ENCODE results near the gene CD48.
A peak's percentile ranks its signal among the peaks of the same experiment; 100 is the strongest.

Gene CD48

DNA sequence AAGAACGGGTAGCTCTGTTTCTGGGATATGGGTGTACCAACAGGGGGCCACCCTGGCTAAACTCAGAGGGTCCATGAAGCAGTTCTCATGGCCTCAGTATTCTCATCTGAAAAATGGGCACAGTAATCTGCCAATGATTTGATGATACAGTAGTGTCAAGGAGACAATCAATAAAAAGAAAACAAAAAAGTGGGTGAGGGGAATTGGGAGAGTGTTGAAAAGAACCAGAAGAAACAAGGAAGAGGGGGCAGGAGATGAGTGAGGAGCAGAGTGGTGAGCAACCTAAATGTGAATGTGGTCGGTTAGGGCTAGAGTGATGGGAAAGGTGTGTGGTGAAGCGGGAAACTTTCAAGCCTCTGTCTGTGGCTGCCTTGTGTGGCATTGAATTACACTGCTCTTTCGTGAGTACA, 29.5 kb upstream of the CD48 start:
- Histone ChIP-seq H3K36me3 (ENCODE audit: control insufficient read depth, insufficient read depth, low read length) (no peaks in the 10 kb centered on the region), H4K8ac (ENCODE audit: low read depth, low read length) (no peak overlapping the region), H3K23ac (ENCODE audit: low read length) (no peak overlapping the region), H2BK15ac (replicated peaks; ENCODE audit: low read depth) (no peak overlapping the region), H3K4me3 (ENCODE audit: low read length) (no peak overlapping the region), H3K79me1 (ENCODE audit: low read length) (no peaks in the 10 kb centered on the region), H2AK5ac (ENCODE audit: low read length) (no peak overlapping the region), H3K9ac (ENCODE audit: low read length) (no peak overlapping the region), H3K79me2 (ENCODE audit: control insufficient read depth, insufficient read depth, low read length) (no peaks in the 10 kb centered on the region), H2BK5ac (ENCODE audit: low read length) (no peak overlapping the region), H3K4me2 (ENCODE audit: low read length) (no peak overlapping the region), H3K27me3 (ENCODE audit: insufficient read depth, low read length, poor library complexity) (no peaks in the 10 kb centered on the region), H3K56ac (ENCODE audit: low read length) (peak overlapping the region; percentile 38), H3K18ac (ENCODE audit: low read length) (no peak overlapping the region), H3K27ac (ENCODE audit: low read depth, low read length) (no peak overlapping the region), H3K4me1 (ENCODE audit: control insufficient read depth, low read depth, low read length) (peaks cover 3% of the 10 kb centered on the region), H4K5ac (ENCODE audit: low read length) (no peak overlapping the region), H2BK120ac (ENCODE audit: low read depth, low read length) (no peak overlapping the region), H3K4ac (ENCODE audit: low read depth, low read length) (no peak overlapping the region)
- WGBS (ENCODE audit: extremely low coverage, insufficient coverage, low lambda C conversion rate) = no CpG with 5 or more reads among the region's 4 CpGs
- DNase-seq = no peak

DNA sequence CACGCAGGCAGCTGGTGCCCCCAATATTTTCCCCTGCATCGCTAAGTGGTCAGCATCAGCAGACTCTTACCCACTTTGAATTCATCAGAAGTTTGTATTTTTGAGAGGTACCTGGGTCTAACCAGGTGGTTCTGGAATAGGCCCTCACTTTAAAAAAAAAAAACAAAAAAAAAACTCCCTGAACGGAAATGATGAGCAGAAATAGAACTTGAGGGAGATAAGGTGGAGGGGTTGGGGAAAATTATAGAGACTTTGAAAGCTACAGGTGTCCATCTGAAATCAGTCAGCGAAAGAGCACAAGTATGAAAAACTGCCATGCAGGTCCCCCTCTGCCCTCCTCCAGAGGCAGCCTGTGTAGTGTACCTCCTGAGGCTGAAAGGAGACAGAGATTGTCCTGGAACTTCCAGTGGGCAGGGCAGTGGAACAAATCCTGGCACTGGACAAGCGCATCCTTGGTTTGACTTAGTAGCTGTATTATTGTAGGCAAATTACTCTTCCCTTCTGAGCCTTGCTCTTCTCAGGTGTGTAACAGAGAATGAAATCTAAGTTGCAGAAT, 28.6 kb upstream of the CD48 start:
- Histone ChIP-seq H3K4me3 (ENCODE audit: low read length) (no peak overlapping the region), H3K36me3 (ENCODE audit: control insufficient read depth, insufficient read depth, low read length) (no peaks in the 10 kb centered on the region), H3K27me3 (ENCODE audit: insufficient read depth, low read length, poor library complexity) (no peaks in the 10 kb centered on the region), H3K4me2 (ENCODE audit: low read length) (no peak overlapping the region), H3K79me2 (ENCODE audit: control insufficient read depth, insufficient read depth, low read length) (no peaks in the 10 kb centered on the region), H4K8ac (ENCODE audit: low read depth, low read length) (no peak overlapping the region), H3K56ac (ENCODE audit: low read length) (no peak overlapping the region), H3K23ac (ENCODE audit: low read length) (no peak overlapping the region), H3K18ac (ENCODE audit: low read length) (no peak overlapping the region), H2BK120ac (ENCODE audit: low read depth, low read length) (no peak overlapping the region), H3K27ac (ENCODE audit: low read depth, low read length) (no peak overlapping the region), H2BK15ac (replicated peaks; ENCODE audit: low read depth) (no peak overlapping the region), H3K4me1 (ENCODE audit: control insufficient read depth, low read depth, low read length) (peaks cover 3% of the 10 kb centered on the region), H2AK5ac (ENCODE audit: low read length) (no peak overlapping the region), H2BK5ac (ENCODE audit: low read length) (no peak overlapping the region), H3K9ac (ENCODE audit: low read length) (no peak overlapping the region), H3K4ac (ENCODE audit: low read depth, low read length) (no peak overlapping the region), H3K79me1 (ENCODE audit: low read length) (no peaks in the 10 kb centered on the region), H4K5ac (ENCODE audit: low read length) (no peak overlapping the region)
- no CpG with 5 or more reads among the region's 5 CpGs for WGBS (ENCODE audit: extremely low coverage, insufficient coverage, low lambda C conversion rate)
- no peak for DNase-seq

DNA sequence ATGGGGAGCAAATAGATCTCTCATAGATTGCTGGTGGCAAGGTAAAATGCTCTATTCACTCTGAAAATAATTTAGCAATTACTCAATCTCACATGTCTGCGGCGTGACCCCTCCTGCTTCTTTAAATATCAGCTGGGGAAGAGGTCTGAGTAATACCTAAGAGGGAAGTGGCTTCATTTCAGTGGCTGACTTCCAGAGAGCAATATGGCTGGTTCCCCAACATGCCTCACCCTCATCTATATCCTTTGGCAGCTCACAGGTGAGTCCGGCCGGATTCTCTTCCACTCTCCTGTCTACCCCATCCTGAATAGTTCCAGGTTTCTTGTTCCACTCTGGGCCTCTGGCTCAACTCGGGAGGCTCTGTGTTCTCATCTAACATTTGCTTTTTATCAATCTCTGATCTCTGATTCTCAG, 27.5 kb upstream of the CD48 start, which contains the start of gene SLAMF7:
TSS of gene SLAMF7 (plus strand) at position 150 of the 414 bp plus-strand sequence. CDS start at position 205, 55 bp downstream.
- no peak within 1 kb of the TSS for H3K4me3 ChIP-seq (ENCODE audit: low read length)
- no peak within 1 kb of the TSS for H3K4ac ChIP-seq (ENCODE audit: low read depth, low read length)
- WGBS (ENCODE audit: extremely low coverage, insufficient coverage, low lambda C conversion rate) = no CpG with 5 or more reads among the region's 5 CpGs
- H2BK120ac ChIP-seq (ENCODE audit: low read depth, low read length) = no peak within 1 kb of the TSS
- H3K27ac ChIP-seq (ENCODE audit: low read depth, low read length) = no peak within 1 kb of the TSS
- no peak within 1 kb of the TSS for H4K8ac ChIP-seq (ENCODE audit: low read depth, low read length)
- H3K56ac ChIP-seq (ENCODE audit: low read length) = no peak within 1 kb of the TSS
- H3K4me1 ChIP-seq (ENCODE audit: control insufficient read depth, low read depth, low read length) = peaks cover 3% of the 10 kb centered on the region
- H3K79me2 ChIP-seq (ENCODE audit: control insufficient read depth, insufficient read depth, low read length) = no peaks in the 10 kb centered on the region
- H4K5ac ChIP-seq (ENCODE audit: low read length) = no peak within 1 kb of the TSS
- H2BK5ac ChIP-seq (ENCODE audit: low read length) = no peak within 1 kb of the TSS
- no peaks in the 10 kb centered on the region for H3K36me3 ChIP-seq (ENCODE audit: control insufficient read depth, insufficient read depth, low read length)
- no peaks in the 10 kb centered on the region for H3K27me3 ChIP-seq (ENCODE audit: insufficient read depth, low read length, poor library complexity)
- H2BK15ac ChIP-seq (replicated peaks; ENCODE audit: low read depth) = no peak within 1 kb of the TSS
- no peak within 1 kb of the TSS for H2AK5ac ChIP-seq (ENCODE audit: low read length)
- H3K23ac ChIP-seq (ENCODE audit: low read length) = no peak within 1 kb of the TSS
- H3K4me2 ChIP-seq (ENCODE audit: low read length) = no peak within 1 kb of the TSS
- H3K79me1 ChIP-seq (ENCODE audit: low read length) = no peaks in the 10 kb centered on the region
- no peak within 1 kb of the TSS for H3K18ac ChIP-seq (ENCODE audit: low read length)
- no peak within 1 kb of the TSS for H3K9ac ChIP-seq (ENCODE audit: low read length)
- DNase-seq = no peak

DNA sequence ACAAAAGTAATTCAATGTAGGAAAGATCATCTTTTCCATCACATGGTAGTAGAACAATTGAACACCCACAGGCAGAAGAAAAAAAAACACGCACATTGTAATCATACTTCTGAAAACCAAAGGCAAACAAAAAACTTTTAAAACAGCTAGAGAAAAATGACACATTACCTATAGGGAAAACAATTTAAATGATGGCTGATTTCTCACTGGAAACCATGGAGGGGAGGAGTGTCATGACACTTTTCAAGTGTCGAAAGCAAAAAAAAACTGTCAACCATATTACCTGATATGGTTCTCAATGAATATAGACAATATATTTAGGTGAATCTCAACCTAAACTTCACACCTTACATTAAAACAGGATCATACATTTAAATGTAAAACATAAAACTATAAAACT, 26.6 kb upstream of the CD48 start:
- DNase-seq = no peak
- no peak overlapping the region for H4K8ac ChIP-seq (ENCODE audit: low read depth, low read length)
- WGBS (ENCODE audit: extremely low coverage, insufficient coverage, low lambda C conversion rate) = no CpG with 5 or more reads among the region's 2 CpGs
- H3K4ac ChIP-seq (ENCODE audit: low read depth, low read length) = no peak overlapping the region
- H3K4me3 ChIP-seq (ENCODE audit: low read length) = no peak overlapping the region
- H2BK15ac ChIP-seq (replicated peaks; ENCODE audit: low read depth) = no peak overlapping the region
- H3K18ac ChIP-seq (ENCODE audit: low read length) = no peak overlapping the region
- no peak overlapping the region for H4K5ac ChIP-seq (ENCODE audit: low read length)
- no peak overlapping the region for H3K9ac ChIP-seq (ENCODE audit: low read length)
- no peaks in the 10 kb centered on the region for H3K36me3 ChIP-seq (ENCODE audit: control insufficient read depth, insufficient read depth, low read length)
- no peak overlapping the region for H3K4me2 ChIP-seq (ENCODE audit: low read length)
- H3K23ac ChIP-seq (ENCODE audit: low read length) = no peak overlapping the region
- no peak overlapping the region for H2AK5ac ChIP-seq (ENCODE audit: low read length)
- no peaks in the 10 kb centered on the region for H3K79me1 ChIP-seq (ENCODE audit: low read length)
- no peak overlapping the region for H3K56ac ChIP-seq (ENCODE audit: low read length)
- H3K4me1 ChIP-seq (ENCODE audit: control insufficient read depth, low read depth, low read length) = peaks cover 3% of the 10 kb centered on the region
- H3K27ac ChIP-seq (ENCODE audit: low read depth, low read length) = no peak overlapping the region
- no peaks in the 10 kb centered on the region for H3K79me2 ChIP-seq (ENCODE audit: control insufficient read depth, insufficient read depth, low read length)
- no peaks in the 10 kb centered on the region for H3K27me3 ChIP-seq (ENCODE audit: insufficient read depth, low read length, poor library complexity)
- no peak overlapping the region for H2BK5ac ChIP-seq (ENCODE audit: low read length)
- H2BK120ac ChIP-seq (ENCODE audit: low read depth, low read length) = no peak overlapping the region

DNA sequence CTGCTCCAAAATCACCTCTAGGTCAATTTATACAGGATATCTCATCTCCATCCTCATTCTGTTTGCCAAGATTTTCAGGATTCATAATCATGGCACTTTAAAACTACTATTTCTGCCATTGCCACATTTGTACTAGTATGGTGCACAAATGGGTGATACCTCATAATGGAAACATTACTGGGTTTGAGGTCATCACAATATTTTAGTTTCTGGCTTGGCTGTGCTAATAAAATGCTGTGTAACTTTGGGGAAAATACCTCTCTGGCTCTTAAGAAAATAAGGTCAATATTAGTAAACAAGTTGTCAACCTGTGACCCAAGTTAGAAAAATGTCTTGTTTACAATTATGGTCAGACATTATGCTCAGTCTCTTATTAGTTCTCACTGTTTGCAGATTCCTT, 22.7 kb upstream of the CD48 start:
- H3K79me2 ChIP-seq (ENCODE audit: control insufficient read depth, insufficient read depth, low read length) = no peaks in the 10 kb centered on the region
- no peak overlapping the region for H2AK5ac ChIP-seq (ENCODE audit: low read length)
- no peak overlapping the region for H3K27ac ChIP-seq (ENCODE audit: low read depth, low read length)
- no peaks in the 10 kb centered on the region for H3K79me1 ChIP-seq (ENCODE audit: low read length)
- no peak overlapping the region for H3K56ac ChIP-seq (ENCODE audit: low read length)
- H4K8ac ChIP-seq (ENCODE audit: low read depth, low read length) = no peak overlapping the region
- H2BK120ac ChIP-seq (ENCODE audit: low read depth, low read length) = no peak overlapping the region
- H3K4me1 ChIP-seq (ENCODE audit: control insufficient read depth, low read depth, low read length) = no peaks in the 10 kb centered on the region
- no peak overlapping the region for H3K9ac ChIP-seq (ENCODE audit: low read length)
- no peak overlapping the region for H3K4ac ChIP-seq (ENCODE audit: low read depth, low read length)
- H3K4me3 ChIP-seq (ENCODE audit: low read length) = no peak overlapping the region
- no peaks in the 10 kb centered on the region for H3K27me3 ChIP-seq (ENCODE audit: insufficient read depth, low read length, poor library complexity)
- no peak overlapping the region for H3K23ac ChIP-seq (ENCODE audit: low read length)
- H3K18ac ChIP-seq (ENCODE audit: low read length) = no peak overlapping the region
- no peak overlapping the region for H2BK15ac ChIP-seq (replicated peaks; ENCODE audit: low read depth)
- DNase-seq = no peak
- H3K36me3 ChIP-seq (ENCODE audit: control insufficient read depth, insufficient read depth, low read length) = no peaks in the 10 kb centered on the region
- H3K4me2 ChIP-seq (ENCODE audit: low read length) = no peak overlapping the region
- H4K5ac ChIP-seq (ENCODE audit: low read length) = no peak overlapping the region
- H2BK5ac ChIP-seq (ENCODE audit: low read length) = no peak overlapping the region

DNA sequence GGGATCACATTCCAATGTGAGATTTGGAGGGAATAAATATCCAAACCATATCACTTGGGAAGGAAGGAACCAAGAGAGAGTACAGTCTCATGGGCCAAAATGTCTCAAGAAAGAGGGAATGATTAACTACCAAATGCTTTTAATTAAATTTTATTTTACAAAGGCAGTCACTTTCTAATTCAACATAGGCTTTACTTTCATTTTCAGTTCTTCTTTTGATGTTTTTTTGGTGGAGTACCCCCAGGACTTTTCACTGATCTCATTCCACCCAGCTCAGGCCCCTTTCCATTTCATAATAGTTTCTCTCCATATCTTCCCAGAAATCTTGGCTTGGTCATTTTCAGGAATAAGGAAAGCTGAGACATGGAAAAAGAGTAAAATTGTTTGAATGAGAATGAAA, 22.3 kb upstream of the CD48 start:
- Histone ChIP-seq H4K5ac (ENCODE audit: low read length) (no peak overlapping the region), H3K9ac (ENCODE audit: low read length) (no peak overlapping the region), H3K23ac (ENCODE audit: low read length) (no peak overlapping the region), H3K4me3 (ENCODE audit: low read length) (no peak overlapping the region), H3K79me1 (ENCODE audit: low read length) (no peaks in the 10 kb centered on the region), H2BK120ac (ENCODE audit: low read depth, low read length) (no peak overlapping the region), H3K36me3 (ENCODE audit: control insufficient read depth, insufficient read depth, low read length) (no peaks in the 10 kb centered on the region), H4K8ac (ENCODE audit: low read depth, low read length) (no peak overlapping the region), H3K4ac (ENCODE audit: low read depth, low read length) (no peak overlapping the region), H3K79me2 (ENCODE audit: control insufficient read depth, insufficient read depth, low read length) (no peaks in the 10 kb centered on the region), H3K27ac (ENCODE audit: low read depth, low read length) (no peak overlapping the region), H3K27me3 (ENCODE audit: insufficient read depth, low read length, poor library complexity) (no peaks in the 10 kb centered on the region), H3K18ac (ENCODE audit: low read length) (no peak overlapping the region), H2BK15ac (replicated peaks; ENCODE audit: low read depth) (no peak overlapping the region), H2BK5ac (ENCODE audit: low read length) (no peak overlapping the region), H3K56ac (ENCODE audit: low read length) (no peak overlapping the region), H3K4me2 (ENCODE audit: low read length) (no peak overlapping the region), H2AK5ac (ENCODE audit: low read length) (no peak overlapping the region), H3K4me1 (ENCODE audit: control insufficient read depth, low read depth, low read length) (no peaks in the 10 kb centered on the region)
- no peak for DNase-seq
